Liver (tissue), 9 donors: ENCODE measurements around the gene ASPA. TPM values are rescaled to one million over a fixed set of nuclear protein-coding genes. Genes with fewer than 3 reads are reported as not detected.

Source experiments
- DNase-seq: peaks from one replicate; pipeline ENCODE4 v3.0.0-alpha.2; 2017; ENCODE audit warnings: low spot score
- H3K27ac ChIP-seq, 2 donors: one replicate each; pipeline ENCODE4 v1.7.0; 2013; ENCODE audit warnings: inconsistent platforms in 2 of 2, low read length in 2 of 2, control low read depth in 1 of 2, low read depth in 1 of 2, mild to moderate bottlenecking in 1 of 2
- H3K27me3 ChIP-seq, 4 donors: one replicate each; pipeline versions ENCODE4 v1.6.1 to v1.7.0; 2013; ENCODE audit warnings: low read length in 3 of 4, inconsistent platforms in 1 of 4, mild to moderate bottlenecking in 1 of 4, moderate library complexity in 1 of 4; ENCODE audit not compliant: control insufficient read depth in 4 of 4, insufficient read depth in 4 of 4
- H3K36me3 ChIP-seq, 4 donors: one replicate each; pipeline versions ENCODE4 v1.6.1 to v1.7.0; 2013; ENCODE audit warnings: low read length in 3 of 4, mild to moderate bottlenecking in 3 of 4, low read depth in 1 of 4, moderate library complexity in 1 of 4; ENCODE audit not compliant: control insufficient read depth in 4 of 4, insufficient read depth in 3 of 4
- H3K4me1 ChIP-seq, 4 donors: one replicate each; pipeline versions ENCODE4 v1.6.1 to v1.7.0; 2013; ENCODE audit warnings: low read length in 3 of 4, mild to moderate bottlenecking in 3 of 4, moderate library complexity in 1 of 4; ENCODE audit not compliant: control insufficient read depth in 4 of 4, insufficient read depth in 4 of 4
- H3K4me3 ChIP-seq, 3 donors: one replicate each; pipeline versions ENCODE4 v1.6.1 to v1.7.0; 2013; ENCODE audit warnings: low read length in 3 of 3, control low read depth in 1 of 3, low read depth in 1 of 3, mild to moderate bottlenecking in 1 of 3
- H3K9ac ChIP-seq, 2 donors: one replicate each; pipeline ENCODE4 v1.7.0; 2013; ENCODE audit warnings: low read length in 2 of 2, mild to moderate bottlenecking in 2 of 2, moderate library complexity in 2 of 2, control low read depth in 1 of 2, low read depth in 1 of 2
- H3K9me3 ChIP-seq, 4 donors: one replicate each; pipeline versions ENCODE4 v1.6.1 to v1.7.0; 2013; ENCODE audit warnings: low read length in 3 of 4; ENCODE audit not compliant: control insufficient read depth in 4 of 4
- ATF3 ChIP-seq: IDR thresholded peaks from 2 replicates; pipeline ENCODE4 v1.6.1; 2016; ENCODE audit warnings: antibody characterized with exemption
- CTCF ChIP-seq: fragments of 150-350 bp; IDR thresholded peaks from 2 replicates; pipeline ENCODE4 v1.5.1; 2017; ENCODE audit warnings: improper control_type of control experiment, low read depth, low read length; ENCODE audit not compliant: missing input control
- FOXA1 ChIP-seq: IDR thresholded peaks from 2 replicates; pipeline ENCODE4 v1.6.1; 2016; ENCODE audit warnings: antibody characterized with exemption
- FOXA2 ChIP-seq: IDR thresholded peaks from 2 replicates; pipeline ENCODE4 v1.6.1; 2016; ENCODE audit warnings: antibody characterized with exemption
- GABPA ChIP-seq, 2 donors: IDR thresholded peaks in 1 of 2; conservative IDR thresholded peaks in 1 of 2; 2 replicates each; pipeline ENCODE4 v1.6.1; 2016; ENCODE audit warnings: antibody characterized with exemption in 2 of 2, mild to moderate bottlenecking in 1 of 2, moderate library complexity in 1 of 2
- HNF4G ChIP-seq: IDR thresholded peaks from 2 replicates; pipeline ENCODE4 v1.6.1; 2016; ENCODE audit warnings: antibody characterized with exemption
- JUND ChIP-seq, 2 donors: IDR thresholded peaks; 2 replicates each; pipeline ENCODE4 v1.6.1; 2016; ENCODE audit warnings: antibody characterized with exemption in 2 of 2
- NR2F2 ChIP-seq: IDR thresholded peaks from 2 replicates; pipeline ENCODE4 v1.6.1; 2016; ENCODE audit warnings: antibody characterized with exemption
- RAD21 ChIP-seq, 2 donors: IDR thresholded peaks; 2 replicates each; pipeline ENCODE4 v1.6.1; 2016; ENCODE audit warnings: antibody characterized with exemption in 2 of 2, mild to moderate bottlenecking in 2 of 2
- REST ChIP-seq: IDR thresholded peaks from 2 replicates; pipeline ENCODE4 v1.6.1; 2016; ENCODE audit warnings: antibody characterized with exemption, mild to moderate bottlenecking
- SP1 ChIP-seq: IDR thresholded peaks from 2 replicates; pipeline ENCODE4 v1.6.1; 2018; ENCODE audit warnings: antibody characterized with exemption, mild to moderate bottlenecking
- TAF1 ChIP-seq: conservative IDR thresholded peaks from 2 replicates; pipeline ENCODE4 v1.6.1; 2016; ENCODE audit warnings: antibody characterized with exemption, mild to moderate bottlenecking
- YY1 ChIP-seq: IDR thresholded peaks from 2 replicates; pipeline ENCODE4 v1.6.1; 2016; ENCODE audit warnings: antibody characterized with exemption, mild to moderate bottlenecking
- ZBTB33 ChIP-seq: IDR thresholded peaks from 2 replicates; pipeline ENCODE4 v1.6.1; 2016; ENCODE audit warnings: antibody characterized with exemption
- WGBS: extraction: QIAGEN DNeasy Blood & Tissue Kit; methylation state at CpG from one replicate; pipeline ENCODE4 v1.1.7; 2013; 5-methylcytosine and 5-hydroxymethylcytosine counted together
- polyA plus RNA-seq, 2 donors: library from polyadenylated mRNA; stranded (reverse) in 1 of 2; unstranded in 1 of 2; fragments of 200-250 nt in 1 of 2; fragments of >200 nt in 1 of 2; fragmentation: Nextera tagmentation in 1 of 2; extraction: Ambion mirVana in 1 of 2; gene quantifications; one replicate each; pipeline versions ENCODE4 v1.2.1 to v1.2.3, GENCODE V29; 2013 to 2015
- total RNA-seq, 2 donors: library from RNA; depleted of rRNA; stranded (reverse); fragments of >200 nt; gene quantifications; one replicate each; pipeline ENCODE4 v1.2.3, GENCODE V29; 2014
- donor health status: healthy.
- donor health status: healthy.
- donor health status: healthy.
- donor health status: healthy.
- donor health status: healthy.

The ASPA gene
- total and polyA plus RNA-seq, 4 donors: 0.89 to 4.7 (median 1.9) TPM

GRCh38 chr17:3502466-3502865, 26.7 kb downstream of the ASPA start:
- 75% methylated on average over 5 of the region's 5 CpGs for WGBS
- H3K9ac ChIP-seq: no peak overlapping the region
- no peak for DNase-seq

More at GRCh38 chr17:3502466-3502865, 26.7 kb downstream of the ASPA start:
- TF ChIP-seq CTCF: no peak
- TF ChIP-seq HNF4G: no peak
- no peak for TF ChIP-seq ZBTB33
- no peak for TF ChIP-seq RAD21 (IDR thresholded peaks at IDR 0.05)
- TF ChIP-seq TAF1: no peak
- no peak for TF ChIP-seq FOXA2
- no peak for TF ChIP-seq SP1
- TF ChIP-seq FOXA1: no peak
- TF ChIP-seq REST: no peak
- TF ChIP-seq GABPA (IDR thresholded peaks at IDR 0.05 in 1 of 2, conservative IDR thresholded peaks at IDR 0.05 in 1 of 2): no peak
- no peak for TF ChIP-seq YY1
- no peak for TF ChIP-seq NR2F2
- TF ChIP-seq JUND (IDR thresholded peaks at IDR 0.05): no peak
- no peak for TF ChIP-seq ATF3
- no peaks in the 10 kb centered on the region for H3K9me3 ChIP-seq
- no peaks in the 10 kb centered on the region for H3K27me3 ChIP-seq
- no peaks in the 10 kb centered on the region for H3K36me3 ChIP-seq
- no peak overlapping the region for H3K4me3 ChIP-seq
- H3K27ac ChIP-seq: no peak overlapping the region
- H3K4me1 ChIP-seq: peaks cover 0 to 5% (median 0%) of the 10 kb centered on the region in 4 donors
